Measurements from ENCODE around the gene CLDN25. TPM values are rescaled to one million over a fixed set of nuclear protein-coding genes. Genes with fewer than 3 reads are reported as not detected.

Gene CLDN25
- total RNA-seq, 1 donor from 2014 or later, result not detected

DNA sequence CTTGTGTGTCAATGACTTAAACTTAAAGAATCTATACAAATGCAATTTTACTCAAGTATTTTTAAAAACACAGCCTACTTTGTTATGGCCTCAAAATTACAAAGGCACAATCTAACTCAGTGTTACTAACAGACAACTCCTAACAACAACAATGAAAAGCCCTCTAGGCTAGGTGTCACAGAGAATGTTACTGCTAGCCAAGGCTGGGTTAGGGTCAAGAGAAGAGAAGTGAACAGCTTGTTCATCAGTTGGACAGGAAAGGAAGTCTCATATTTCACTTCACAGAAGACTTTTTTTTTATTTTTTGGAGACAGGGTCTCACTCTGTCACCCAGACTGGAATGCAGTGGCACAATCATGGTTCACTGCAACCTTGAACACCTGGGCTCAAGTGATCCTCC is 26.0 kb downstream of the CLDN25 start:
- intact Hi-C loops (cut with micrococcal nuclease), result loop anchor here (1.0 to 2.0 kb wide), 2 partner anchors 69 to 456 kb away; partner anchors contain the start of gene USP28

DNA sequence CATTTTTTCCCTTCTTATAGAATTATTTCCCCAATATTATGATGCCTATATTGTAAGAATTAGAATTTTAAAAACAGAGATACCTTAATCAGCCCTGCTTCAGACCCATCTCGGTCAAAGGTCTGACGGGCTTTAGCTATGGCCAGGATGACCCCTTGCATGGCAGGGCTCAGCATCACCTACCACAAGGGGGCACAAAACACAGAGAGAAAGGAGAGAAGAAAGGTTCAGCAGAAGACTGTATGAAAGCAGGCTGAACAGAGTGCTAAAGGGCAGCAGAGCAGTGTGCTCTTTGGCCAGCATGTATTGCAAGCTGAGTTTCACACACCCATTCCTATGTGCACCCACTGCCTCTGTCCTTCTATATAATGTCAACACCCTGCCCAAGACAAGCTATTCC is 26.8 kb downstream of the CLDN25 start:
- intact Hi-C loops (cut with micrococcal nuclease), result loop anchor here (1.0 to 2.0 kb wide), 2 partner anchors 68 to 455 kb away; partner anchors contain the start of gene USP28

DNA sequence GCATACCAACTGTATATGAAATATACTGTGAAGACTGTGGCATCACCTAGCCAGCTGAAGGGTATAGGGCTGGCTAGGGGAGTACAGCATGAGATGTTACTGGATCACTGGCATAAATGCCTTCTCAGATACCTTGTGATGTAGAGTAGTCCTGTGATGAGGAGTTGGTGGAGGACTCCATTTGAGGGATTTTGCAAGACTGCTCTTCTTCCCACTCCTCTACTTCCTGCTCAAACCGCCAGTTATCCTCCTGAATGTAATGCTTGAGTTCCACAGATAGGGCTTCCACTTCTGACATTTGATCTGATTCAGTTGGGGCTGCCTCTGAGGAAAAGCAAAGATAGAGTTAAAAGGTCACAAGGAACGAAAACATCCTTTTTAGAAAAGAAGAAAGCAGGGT is 29.3 kb downstream of the CLDN25 start:
- intact Hi-C loops (cut with micrococcal nuclease), result no loop called here

DNA sequence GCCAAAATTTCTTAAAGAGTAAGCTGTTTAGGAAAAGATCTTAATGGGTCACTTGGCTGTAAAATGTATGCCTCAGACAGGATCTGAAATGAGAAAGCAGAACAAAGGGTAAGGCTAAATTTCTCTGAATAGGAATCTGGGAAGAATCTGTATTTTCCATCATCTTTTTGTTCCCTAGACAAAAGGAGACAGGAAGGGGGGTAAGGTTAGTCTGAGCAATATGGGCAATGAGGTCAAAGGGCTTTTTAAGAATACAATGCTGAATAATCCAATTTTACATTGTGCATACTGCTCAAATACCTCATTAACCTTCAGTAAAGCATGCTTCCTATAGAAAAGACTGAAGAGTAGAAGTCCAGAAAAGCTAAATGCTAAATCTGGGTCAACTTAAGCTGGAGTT is 34.6 kb downstream of the CLDN25 start:
- intact Hi-C loops (cut with micrococcal nuclease), result no loop called here

DNA sequence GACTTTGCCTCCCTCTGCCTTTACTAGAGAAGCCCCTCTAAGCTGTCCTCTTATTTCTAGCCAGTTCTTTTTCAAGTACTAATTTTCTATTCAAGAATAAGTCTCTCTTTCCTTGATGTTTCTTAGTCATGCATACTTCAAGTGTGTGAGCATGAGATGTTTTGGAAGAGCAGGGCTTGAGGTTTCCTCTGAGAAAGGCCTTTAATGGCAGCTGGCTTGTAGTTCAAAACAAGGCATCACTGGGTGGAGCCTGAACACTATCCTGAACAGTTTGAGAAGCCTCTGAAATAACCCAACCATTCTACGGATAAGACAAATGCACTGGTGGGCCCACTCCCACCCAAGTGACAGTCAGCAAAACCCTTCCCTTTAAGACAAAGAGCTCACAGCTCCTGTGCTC is 37.6 kb downstream of the CLDN25 start:
- intact Hi-C loops (cut with micrococcal nuclease), result no loop called here

DNA sequence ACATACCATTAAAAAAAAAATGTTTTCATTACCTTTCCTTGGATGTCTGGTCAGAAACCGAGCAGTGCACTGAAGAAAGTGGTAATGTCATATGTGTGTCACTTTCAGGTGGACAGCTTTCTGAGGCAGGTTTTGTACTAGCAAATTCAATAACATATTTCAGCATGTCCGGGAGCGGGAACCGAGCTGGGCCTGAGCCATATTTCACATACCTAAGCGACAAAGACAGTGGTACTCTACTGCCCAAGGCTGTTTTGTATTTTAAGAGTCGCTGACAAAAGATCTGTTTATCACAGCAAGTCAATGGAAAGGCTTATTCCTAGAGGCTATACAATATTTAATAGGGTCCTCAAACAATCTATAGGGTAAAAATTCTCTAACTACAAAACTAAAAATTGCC is 38.0 kb downstream of the CLDN25 start:
- intact Hi-C loops (cut with micrococcal nuclease), result no loop called here

DNA sequence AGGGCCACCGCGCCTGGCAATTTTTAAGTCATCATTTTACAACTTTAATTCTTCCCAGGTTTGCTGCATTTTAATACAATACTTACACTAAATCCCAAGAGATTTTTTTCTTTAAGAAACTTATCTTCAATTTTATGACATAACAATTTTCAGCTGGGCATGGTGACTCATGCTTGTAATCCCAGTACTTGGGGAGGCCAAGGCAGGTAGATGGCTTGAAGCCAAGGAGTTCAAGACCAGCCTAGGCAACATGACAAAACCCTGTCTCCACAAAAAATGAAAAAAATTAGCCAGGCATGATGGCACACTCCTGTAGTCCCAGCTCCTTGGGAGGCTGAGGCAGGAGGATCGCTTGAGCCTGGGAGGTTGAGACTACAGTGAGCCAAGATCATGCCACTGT is 38.8 kb downstream of the CLDN25 start:
- intact Hi-C loops (cut with micrococcal nuclease), result no loop called here

DNA sequence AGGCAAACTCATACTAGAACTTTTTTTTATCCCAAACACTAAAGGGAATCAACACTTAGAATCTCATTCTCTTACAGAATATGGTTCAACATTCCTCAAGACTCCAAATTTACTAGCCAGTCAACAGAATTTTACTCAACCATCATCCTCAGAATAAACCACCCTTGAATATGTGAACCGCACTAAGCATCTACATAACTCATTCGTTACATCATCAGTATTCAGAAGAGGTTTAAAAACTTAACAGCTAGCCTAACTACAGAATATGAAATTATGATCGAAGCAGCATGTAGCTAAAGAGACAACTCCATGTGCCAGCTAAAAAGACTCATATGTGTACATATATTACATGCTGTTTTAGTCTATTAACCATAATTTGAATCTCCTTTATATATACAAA is 47.9 kb downstream of the CLDN25 start:
- intact Hi-C loops (cut with micrococcal nuclease), result no loop called here

DNA sequence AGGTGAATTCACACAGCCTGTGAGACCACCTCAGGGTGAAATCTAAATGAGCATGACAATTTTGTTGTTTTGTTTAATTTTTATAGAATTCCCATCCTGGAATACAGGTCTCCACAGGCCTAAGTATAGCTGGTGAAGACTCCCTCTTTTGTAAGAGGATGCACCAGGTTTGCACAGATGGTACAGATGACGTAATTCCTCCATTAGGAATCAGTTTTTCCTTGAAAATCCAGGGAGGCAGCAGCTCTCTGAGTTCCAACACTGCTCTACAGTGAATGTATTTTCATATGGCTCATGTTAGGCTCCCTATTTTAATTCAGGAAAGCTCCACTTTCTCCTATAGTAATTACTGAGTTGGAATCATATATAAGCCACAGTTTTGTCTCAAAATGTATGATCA is 48.6 kb downstream of the CLDN25 start:
- intact Hi-C loops (cut with micrococcal nuclease), result no loop called here

DNA sequence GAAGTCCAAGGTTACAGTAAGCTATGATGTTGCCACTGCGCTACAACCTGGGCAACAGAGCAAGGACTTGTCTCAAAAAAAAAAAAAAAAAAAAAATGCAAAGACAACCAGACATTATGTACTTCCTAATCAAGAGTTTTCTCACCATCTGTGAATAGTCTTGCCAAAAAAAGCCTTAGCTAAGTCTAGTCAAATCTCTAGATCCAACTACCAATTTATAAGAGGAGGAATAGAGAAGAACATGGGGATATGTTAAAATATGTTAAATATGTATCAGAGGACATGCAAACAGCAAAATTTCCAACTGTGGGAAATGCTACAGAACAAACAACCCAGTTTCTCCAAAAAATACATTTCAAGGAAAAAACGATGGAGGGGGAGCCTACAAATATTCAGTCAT is 50.2 kb downstream of the CLDN25 start:
- intact Hi-C loops (cut with micrococcal nuclease), result no loop called here

Other genes with a start within 250 kb of the CLDN25 start
- gene TMPRSS5, start 73.5 kb upstream of the CLDN25 start, total RNA-seq, result 0.49 and 1.2 TPM in 2 replicates
- 18.7 and 19.3 TPM in 2 replicates for gene ZW10, start 6.1 kb upstream of the CLDN25 start, total RNA-seq
- gene USP28, start 95.8 kb downstream of the CLDN25 start, total RNA-seq, result 47.8 and 59.5 TPM in 2 replicates
- gene HTR3B, start 125.0 kb downstream of the CLDN25 start, total RNA-seq, result not detected in 2 replicates
- gene HTR3A, start 195.3 kb downstream of the CLDN25 start, total RNA-seq, result not detected in 2 replicates